Measurements from ENCODE around the gene HMBS.
"Not testable (repeated sequence)": the region's sequence is repeated elsewhere in the genome, so short reads cannot be mapped to it uniquely, and the experiment has no call there.

HMBS gene

GRCh38 chr11:119100994-119101758, 16.5 kb downstream of the HMBS start:
- no peak for DNase-seq (ENCODE audit: low spot score)

- DNase-seq (ENCODE audit: low spot score): peak; percentile 82
These were observed 17.2 kb downstream of the HMBS start, which contains the start of gene DPAGT1 for GRCh38 chr11:119101759-119102423. Gene DPAGT1 (minus strand): TSS chr11:119101853. CDS start chr11:119101655, 198 bp downstream.

GRCh38 chr11:119103161-119103664, 18.5 kb downstream of the HMBS start:
- DNase-seq (ENCODE audit: low spot score): not testable (repeated sequence)

GRCh38 chr11:119103793-119104192, 19.1 kb downstream of the HMBS start:
- no peak for DNase-seq (ENCODE audit: low spot score)

- DNase-seq (ENCODE audit: low spot score): peak; percentile 92
These were observed 22.2 kb downstream of the HMBS start, which contains the start of gene C2CD2L for GRCh38 chr11:119106564-119107537. Gene C2CD2L (plus strand): TSS chr11:119107344. CDS start chr11:119107742, 398 bp downstream.

GRCh38 chr11:119107538-119108145, 23.0 kb downstream of the HMBS start:
- DNase-seq (ENCODE audit: low spot score): no peak

- peak; percentile 45 for DNase-seq (ENCODE audit: low spot score)
These were observed 23.6 kb downstream of the HMBS start for GRCh38 chr11:119108146-119108856.

GRCh38 chr11:119108857-119109221, 24.2 kb downstream of the HMBS start:
- no peak for DNase-seq (ENCODE audit: low spot score)

GRCh38 chr11:119109843-119110242, 25.2 kb downstream of the HMBS start:
- no peak for DNase-seq (ENCODE audit: low spot score)

GRCh38 chr11:119110439-119110838, 25.8 kb downstream of the HMBS start:
- DNase-seq (ENCODE audit: low spot score): no peak

GRCh38 chr11:119111361-119111925, 26.8 kb downstream of the HMBS start:
- DNase-seq (ENCODE audit: low spot score): no peak

GRCh38 chr11:119112314-119113020, 27.8 kb downstream of the HMBS start:
- DNase-seq (ENCODE audit: low spot score): no peak

- DNase-seq (ENCODE audit: low spot score): no peak
These were observed 29.0 kb downstream of the HMBS start for GRCh38 chr11:119113716-119114115.

- no peak for DNase-seq (ENCODE audit: low spot score)
These were observed 29.7 kb downstream of the HMBS start for GRCh38 chr11:119114351-119114750.

- DNase-seq (ENCODE audit: low spot score): peak; percentile 55
These were observed 31.0 kb downstream of the HMBS start for GRCh38 chr11:119115484-119116234.

- no peak for DNase-seq (ENCODE audit: low spot score)
These were observed 31.5 kb downstream of the HMBS start for GRCh38 chr11:119116235-119116594.

GRCh38 chr11:119116601-119117000, 31.9 kb downstream of the HMBS start:
- DNase-seq (ENCODE audit: low spot score): no peak

GRCh38 chr11:119117004-119117706, 32.5 kb downstream of the HMBS start:
- DNase-seq (ENCODE audit: low spot score): no peak

- DNase-seq (ENCODE audit: low spot score): no peak
These were observed 33.5 kb downstream of the HMBS start for GRCh38 chr11:119118227-119118626.
